Ovary (tissue), 3 donors: ENCODE results near the gene EIF4E1B.

ENCODE experiments used
- CTCF ChIP-seq, 3 donors: fragments of 450-650 bp in 2 of 3; fragments of 200-600 bp in 1 of 3; IDR thresholded peaks; one replicate each; pipeline versions ENCODE4 v1.5.1 to v1.8.0; 2016 to 2022; ENCODE audit warnings: antibody characterized with exemption in 3 of 3, mild to moderate bottlenecking in 1 of 3
- EP300 ChIP-seq: sonication (generic); formaldehyde crosslinking; IDR thresholded peaks from one replicate; pipeline ENCODE4 v1.6.1; 2017; ENCODE audit warnings: antibody characterized with exemption
- POLR2A ChIP-seq: fragments of 450-650 bp; IDR thresholded peaks from one replicate; pipeline ENCODE4 v1.6.1; 2017; ENCODE audit warnings: antibody characterized with exemption, mild to moderate bottlenecking, moderate library complexity
- donor health status: DM: no; HTN: no; CAD: no.

GRCh38 chr5:176654856-176655255, 24.4 kb downstream of the EIF4E1B start:
- TF ChIP-seq EP300 (no peak), CTCF (IDR thresholded peaks at IDR 0.05) (no peak), POLR2A (no peak)
